ENCODE data around the gene EIF4G3.

GRCh38 chr1:20846461-20847374 is 330.0 kb downstream of the EIF4G3 start:
- TF ChIP-seq EZH2 (IDR thresholded peaks at IDR 0.05; ENCODE audit: borderline replicate concordance, low read length), result no peak
- TF ChIP-seq CTCF (conservative IDR thresholded peaks at IDR 0.05 in 1 of 2, IDR thresholded peaks at IDR 0.05 in 1 of 2; ENCODE audit: extremely low read depth in 1 of 2, insufficient read depth in 1 of 2, low read depth in 1 of 2, low read length in 2 of 2), result no peak
